ENCODE data around the gene GAS6. TPM values are rescaled to one million over a fixed set of nuclear protein-coding genes. Genes with fewer than 3 reads are reported as not detected.

The GAS6 gene
- total and polyA plus RNA-seq, 9 of the 15 experiments (the other 6 are each of a cell fraction or from before 2014, with no cell fraction given): 0.14 to 9.7 (median 4.7) TPM; not detected in 1

DNA sequence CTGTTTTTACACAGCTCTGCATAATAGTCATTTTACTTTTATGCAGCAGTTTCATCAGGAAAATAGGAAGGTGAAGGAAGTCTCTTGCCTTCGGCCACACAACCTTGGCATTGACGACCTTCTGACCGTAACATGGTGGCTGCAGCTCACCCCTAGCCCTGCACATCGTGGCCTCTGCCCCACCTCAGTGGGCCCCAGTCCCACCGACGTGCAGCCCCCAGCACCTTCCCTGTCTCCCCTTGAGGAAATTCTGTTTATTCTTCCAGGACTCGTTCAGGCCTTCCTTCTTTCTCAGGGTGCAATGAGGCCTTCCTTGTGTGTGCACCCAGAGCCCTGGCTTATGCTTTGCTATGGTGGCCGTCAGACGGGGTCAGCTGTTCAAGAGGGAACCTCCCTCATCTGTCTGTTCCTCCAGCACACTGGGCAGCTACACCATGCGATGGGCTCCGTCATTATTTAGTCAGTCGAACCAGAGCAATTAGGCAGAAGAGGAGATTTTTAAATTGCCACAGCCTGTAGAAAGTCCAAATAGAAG is 71.6 kb downstream of the GAS6 start:
- Histone ChIP-seq H3K36me3 (ENCODE audit: control insufficient read depth, insufficient read depth, low read length) (no peaks in the 10 kb centered on the region), H3K79me2 (ENCODE audit: control insufficient read depth, insufficient read depth, low read length) (no peaks in the 10 kb centered on the region), H3K4me2 (ENCODE audit: insufficient read depth, low read length) (no peak overlapping the region), H2AFZ (ENCODE audit: low read depth, low read length) (no peak overlapping the region), H3K9me3 (replicated peaks; ENCODE audit: control insufficient read depth, insufficient read depth, low read depth, low read length) (no peaks in the 10 kb centered on the region), H3K9me1 (ENCODE audit: control insufficient read depth, insufficient read depth, low read length) (no peaks in the 10 kb centered on the region), H3K4me3 (no peak overlapping the region), H4K20me1 (replicated peaks; ENCODE audit: control insufficient read depth, insufficient read depth, low read length) (no peaks in the 10 kb centered on the region; the same call in 1 of the 2 replicates), H3K4me1 (replicated peaks in 1 of 2; ENCODE audit: control insufficient read depth in 2 of 2, insufficient read depth in 2 of 2, low read length in 2 of 2) (peaks cover 0 to 15% of the 10 kb centered on the region in 2 experiments; a peak in 1 of 5 replicates), H3K9ac (ENCODE audit: insufficient read depth in 1 of 2, low read depth in 2 of 2, low read length in 2 of 2) (no peak overlapping the region), H3K27ac (ENCODE audit: extremely low read depth, low read depth, low read length) (no peak overlapping the region), H3K27me3 (ENCODE audit: control insufficient read depth in 2 of 2, insufficient read depth in 2 of 2, low read length in 2 of 2) (peaks cover 28 to 84% of the 10 kb centered on the region in 2 experiments)
- TF ChIP-seq MECOM (CRISPR knock-in tag; IDR thresholded peaks at IDR 0.05) (no peak), FOXK2 (conservative IDR thresholded peaks at IDR 0.05 in 1 of 2, IDR thresholded peaks at IDR 0.05 in 1 of 2; ENCODE audit: low read depth in 2 of 2) (no peak), ZFPM2 (CRISPR knock-in tag; IDR thresholded peaks at IDR 0.05) (no peak)
- CTCF ChIA-PET (ENCODE audit: low intra/inter-chr PET ratio): no interaction called here
- DNase-seq (ENCODE audit: extremely low read depth in 1 of 4, low spot score in 3 of 4) (no peak), ATAC-seq (no peak), FAIRE-seq (no peak)
- no TSS peak for BruUV-seq (replicated peaks)
- in situ Hi-C loops (cut with MboI): no loop called here
- POLR2A ChIA-PET: interaction anchor here (0.5 kb wide), 1 partner anchor 217 kb away, joined by 4 read pairs; no protein-coding TSS in a partner anchor
- 12% methylated on average over 12 of the region's 12 CpGs for WGBS (ENCODE audit: insufficient coverage, low coverage, missing lambda C conversion rate)
- intact Hi-C loops (cut with micrococcal nuclease): no loop called here

DNA sequence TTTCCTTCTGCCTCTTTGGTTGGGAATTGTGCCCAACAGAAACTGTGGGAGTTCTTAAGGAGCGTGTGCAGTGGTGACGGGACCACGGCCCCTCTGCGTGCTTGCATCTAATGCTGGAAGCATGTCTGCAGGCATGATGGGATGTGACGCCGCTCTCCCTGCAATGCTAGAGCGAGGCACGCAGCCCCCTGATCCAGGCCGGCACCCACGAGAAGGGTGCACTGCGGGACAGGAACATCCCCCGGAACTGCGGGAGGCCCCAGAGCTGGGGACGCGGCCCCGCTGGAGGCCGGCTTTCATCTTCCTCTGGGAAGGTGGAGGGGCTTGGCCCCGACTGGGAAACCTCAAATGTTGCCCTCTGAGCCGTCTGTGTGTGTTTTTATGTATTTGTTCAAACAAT is 72.1 kb downstream of the GAS6 start:
- H3K79me2 ChIP-seq (ENCODE audit: control insufficient read depth, insufficient read depth, low read length): no peaks in the 10 kb centered on the region
- FAIRE-seq: no peak
- H3K9me1 ChIP-seq (ENCODE audit: control insufficient read depth, insufficient read depth, low read length): no peaks in the 10 kb centered on the region
- no peaks in the 10 kb centered on the region for H3K36me3 ChIP-seq (ENCODE audit: control insufficient read depth, insufficient read depth, low read length)
- H4K20me1 ChIP-seq (replicated peaks; ENCODE audit: control insufficient read depth, insufficient read depth, low read length): no peaks in the 10 kb centered on the region; the same call in 1 of the 2 replicates
- no peak overlapping the region for H2AFZ ChIP-seq (ENCODE audit: low read depth, low read length)
- no peak overlapping the region for H3K9ac ChIP-seq (ENCODE audit: insufficient read depth in 1 of 2, low read depth in 2 of 2, low read length in 2 of 2)
- H3K9me3 ChIP-seq (replicated peaks; ENCODE audit: control insufficient read depth, insufficient read depth, low read depth, low read length): no peaks in the 10 kb centered on the region
- ATAC-seq: no peak
- peaks cover 0 to 12% of the 10 kb centered on the region in 2 experiments; a peak in 1 of 5 replicates for H3K4me1 ChIP-seq (replicated peaks in 1 of 2; ENCODE audit: control insufficient read depth in 2 of 2, insufficient read depth in 2 of 2, low read length in 2 of 2)
- H3K4me3 ChIP-seq: no peak overlapping the region
- ChIA-PET POLR2A (no interaction called here), CTCF (ENCODE audit: low intra/inter-chr PET ratio) (no interaction called here)
- intact Hi-C loops (cut with micrococcal nuclease) (no loop called here), in situ Hi-C loops (cut with MboI) (no loop called here)
- peaks cover 28 to 80% of the 10 kb centered on the region in 2 experiments for H3K27me3 ChIP-seq (ENCODE audit: control insufficient read depth in 2 of 2, insufficient read depth in 2 of 2, low read length in 2 of 2)
- 1% methylated on average over 13 of the region's 19 CpGs for WGBS (ENCODE audit: insufficient coverage, low coverage, missing lambda C conversion rate)
- no peak overlapping the region for H3K27ac ChIP-seq (ENCODE audit: extremely low read depth, low read depth, low read length)
- no peak for DNase-seq (ENCODE audit: extremely low read depth in 1 of 4, low spot score in 3 of 4)
- H3K4me2 ChIP-seq (ENCODE audit: insufficient read depth, low read length): no peak overlapping the region
- no TSS peak for BruUV-seq (replicated peaks)
- TF ChIP-seq MEF2A (IDR thresholded peaks at IDR 0.05; ENCODE audit: control insufficient read depth, low read depth, low read length) (no peak), FOXM1 (IDR thresholded peaks at IDR 0.05; ENCODE audit: low read depth) (no peak), FOXM1 (CRISPR knock-in tag; IDR thresholded peaks at IDR 0.05; ENCODE audit: low read depth) (no peak), BMI1 (IDR thresholded peaks at IDR 0.05; ENCODE audit: low read length) (no peak), CHD4 (IDR thresholded peaks at IDR 0.05; ENCODE audit: insufficient read depth, insufficient replicate concordance, low read depth, low read length, poor library complexity, severe bottlenecking) (no peak), ZNF707 (CRISPR knock-in tag; conservative IDR thresholded peaks at IDR 0.05) (no peak), CTBP1 (IDR thresholded peaks at IDR 0.05; ENCODE audit: borderline replicate concordance) (no peak), ESRRA (IDR thresholded peaks at IDR 0.05; ENCODE audit: borderline replicate concordance, low read depth) (no peak)
- TF ChIP-seq, protein P1, sequence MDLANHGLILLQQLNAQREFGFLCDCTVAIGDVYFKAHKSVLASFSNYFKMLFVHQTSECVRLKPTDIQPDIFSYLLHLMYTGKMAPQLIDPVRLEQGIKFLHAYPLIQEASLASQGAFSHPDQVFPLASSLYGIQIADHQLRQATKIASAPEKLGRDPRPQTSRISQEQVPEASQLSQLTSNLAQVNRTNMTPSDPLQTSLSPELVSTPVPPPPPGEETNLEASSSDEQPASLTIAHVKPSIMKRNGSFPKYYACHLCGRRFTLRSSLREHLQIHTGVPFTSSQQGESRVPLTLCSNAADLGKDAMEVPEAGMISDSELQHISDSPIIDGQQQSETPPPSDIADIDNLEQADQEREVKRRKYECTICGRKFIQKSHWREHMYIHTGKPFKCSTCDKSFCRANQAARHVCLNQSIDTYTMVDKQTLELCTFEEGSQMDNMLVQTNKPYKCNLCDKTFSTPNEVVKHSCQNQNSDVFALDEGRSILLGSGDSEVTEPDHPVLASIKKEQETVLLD (IDR thresholded peaks at IDR 0.05): no peak
- TF ChIP-seq, protein P2, sequence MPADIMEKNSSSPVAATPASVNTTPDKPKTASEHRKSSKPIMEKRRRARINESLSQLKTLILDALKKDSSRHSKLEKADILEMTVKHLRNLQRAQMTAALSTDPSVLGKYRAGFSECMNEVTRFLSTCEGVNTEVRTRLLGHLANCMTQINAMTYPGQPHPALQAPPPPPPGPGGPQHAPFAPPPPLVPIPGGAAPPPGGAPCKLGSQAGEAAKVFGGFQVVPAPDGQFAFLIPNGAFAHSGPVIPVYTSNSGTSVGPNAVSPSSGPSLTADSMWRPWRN (IDR thresholded peaks at IDR 0.05; ENCODE audit: low read depth): no peak

All from K562 (cell line).